BLaER1 treated with 17β-estradiol and CSF1 and Interleukin-3, amounts not matched to agents 10 nM and 100 nM (cell line): ENCODE measurements around the gene SPIN1.

ENCODE experiments used
- H3K27ac ChIP-seq, 11 experiments: shearing (Covaris generic); formaldehyde crosslinking; 2 replicates each; pipeline ENCODE4 v1.8.1; 2022
- H3K27me3 ChIP-seq, 11 experiments: shearing (Covaris generic); formaldehyde crosslinking; 2 replicates each; pipeline ENCODE4 v1.8.1; 2022
- H3K36me3 ChIP-seq, 11 experiments: shearing (Covaris generic); formaldehyde crosslinking; 2 replicates each; pipeline ENCODE4 v1.8.1; 2022
- H3K4me1 ChIP-seq, 10 experiments: shearing (Covaris generic); formaldehyde crosslinking; 2 replicates each; pipeline ENCODE4 v1.8.1; 2022
- H3K4me2 ChIP-seq, 11 experiments: shearing (Covaris generic); formaldehyde crosslinking; 2 replicates each; pipeline ENCODE4 v1.8.1; 2022
- H3K4me3 ChIP-seq, 10 experiments: shearing (Covaris generic); formaldehyde crosslinking; 2 replicates each; pipeline ENCODE4 v1.8.1; 2022
- H3K9ac ChIP-seq, 11 experiments: shearing (Covaris generic); formaldehyde crosslinking; 2 replicates each; pipeline ENCODE4 v1.8.1; 2022
- H3K9me3 ChIP-seq, 11 experiments: shearing (Covaris generic); formaldehyde crosslinking; replicated peaks in 1 of 11; 2 replicates each; pipeline ENCODE4 v1.8.1; 2022
- H4K20me1 ChIP-seq, 11 experiments: shearing (Covaris generic); formaldehyde crosslinking; 2 replicates each; pipeline ENCODE4 v1.8.1; 2022
- Cebpa-rat ChIP-seq, 11 experiments: shearing (Covaris generic); IDR thresholded peaks; 2 replicates each; pipeline ENCODE4 v1.8.1; 2022

Gene SPIN1

DNA sequence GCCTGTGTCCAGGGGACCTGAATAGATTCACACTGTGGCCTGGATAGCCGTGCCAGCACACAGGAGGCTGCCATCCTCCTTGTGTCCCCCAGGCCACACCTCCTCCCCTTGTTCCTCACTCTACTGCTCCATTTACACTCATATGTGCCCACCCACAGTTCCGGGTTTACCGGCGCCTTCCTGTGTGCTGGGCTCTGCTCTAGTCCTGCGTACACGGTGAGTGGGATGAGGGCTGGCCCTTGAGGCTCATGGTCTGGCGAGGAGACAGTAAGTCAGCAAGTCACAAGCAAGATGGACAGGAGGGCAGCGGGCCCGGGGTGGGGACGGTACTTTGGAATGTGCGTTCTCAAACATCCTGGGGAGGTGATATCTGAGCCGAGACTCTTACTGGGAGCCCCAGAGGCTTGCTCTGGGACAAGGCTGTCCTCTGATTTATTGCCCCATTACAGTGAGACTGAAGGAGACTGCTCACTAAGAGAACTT, 114.3 kb downstream of the SPIN1 start:
- Histone ChIP-seq H3K9ac (no peak overlapping the region), H3K4me3 (no peak overlapping the region), H3K27ac (no peak overlapping the region), H3K4me2 (no peak overlapping the region), H3K9me3 (no peaks in the 10 kb centered on the region), H3K36me3 (no peaks in the 10 kb centered on the region), H4K20me1 (no peaks in the 10 kb centered on the region), H3K27me3 (no peaks in the 10 kb centered on the region), H3K4me1 (peaks cover 0 to 6% (median 0%) of the 10 kb centered on the region in 10 experiments; a peak in 1 of 20 replicates)
- no peak for TF ChIP-seq Cebpa-rat (IDR thresholded peaks at IDR 0.05)

DNA sequence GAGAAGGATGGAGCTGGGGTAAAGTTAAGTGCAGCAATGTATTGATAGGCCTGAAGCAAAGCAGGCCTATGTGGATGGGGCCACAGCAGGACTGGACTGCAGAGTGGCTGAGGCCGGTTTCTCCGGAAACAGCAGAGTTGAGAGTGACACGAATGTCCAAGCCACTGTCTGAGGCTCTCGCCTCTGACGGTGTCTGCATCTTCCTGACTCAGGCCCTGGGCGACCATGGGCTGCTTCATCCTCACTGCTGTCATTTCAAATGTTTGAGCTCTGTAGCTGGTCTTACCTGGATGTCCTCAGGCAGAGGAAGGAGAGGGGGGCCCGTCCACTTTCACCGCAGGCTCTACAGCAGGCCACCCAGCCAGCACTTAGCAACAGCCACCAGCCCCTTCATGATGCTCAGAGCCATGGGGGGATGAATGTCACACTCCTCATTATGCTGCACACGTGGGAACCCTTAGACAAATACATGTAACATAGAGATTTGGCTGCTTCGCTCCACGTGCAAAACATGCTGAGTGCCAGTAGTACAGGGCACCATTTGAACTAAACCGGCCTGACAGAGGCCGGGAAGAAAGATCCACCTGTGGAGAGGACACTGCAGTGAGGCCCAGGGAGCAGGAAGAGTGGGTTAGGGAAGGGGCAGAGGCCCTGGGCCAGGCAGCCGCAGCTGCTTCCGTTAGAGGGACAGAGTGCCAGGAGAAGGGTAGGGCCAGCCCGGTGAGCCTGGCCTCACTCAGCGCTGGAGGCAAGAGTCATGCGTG, 115.0 kb downstream of the SPIN1 start:
- Histone ChIP-seq H3K9ac (no peak overlapping the region), H3K27ac (no peak overlapping the region), H4K20me1 (no peaks in the 10 kb centered on the region), H3K9me3 (peaks cover 0 to 3% (median 0%) of the 10 kb centered on the region in 11 experiments; a peak in 1 of 22 replicates), H3K4me3 (no peak overlapping the region), H3K36me3 (no peaks in the 10 kb centered on the region), H3K27me3 (no peaks in the 10 kb centered on the region), H3K4me1 (peaks cover 0 to 6% (median 0%) of the 10 kb centered on the region in 10 experiments; a peak in 1 of 20 replicates), H3K4me2 (no peak overlapping the region)
- TF ChIP-seq Cebpa-rat (IDR thresholded peaks at IDR 0.05): no peak

DNA sequence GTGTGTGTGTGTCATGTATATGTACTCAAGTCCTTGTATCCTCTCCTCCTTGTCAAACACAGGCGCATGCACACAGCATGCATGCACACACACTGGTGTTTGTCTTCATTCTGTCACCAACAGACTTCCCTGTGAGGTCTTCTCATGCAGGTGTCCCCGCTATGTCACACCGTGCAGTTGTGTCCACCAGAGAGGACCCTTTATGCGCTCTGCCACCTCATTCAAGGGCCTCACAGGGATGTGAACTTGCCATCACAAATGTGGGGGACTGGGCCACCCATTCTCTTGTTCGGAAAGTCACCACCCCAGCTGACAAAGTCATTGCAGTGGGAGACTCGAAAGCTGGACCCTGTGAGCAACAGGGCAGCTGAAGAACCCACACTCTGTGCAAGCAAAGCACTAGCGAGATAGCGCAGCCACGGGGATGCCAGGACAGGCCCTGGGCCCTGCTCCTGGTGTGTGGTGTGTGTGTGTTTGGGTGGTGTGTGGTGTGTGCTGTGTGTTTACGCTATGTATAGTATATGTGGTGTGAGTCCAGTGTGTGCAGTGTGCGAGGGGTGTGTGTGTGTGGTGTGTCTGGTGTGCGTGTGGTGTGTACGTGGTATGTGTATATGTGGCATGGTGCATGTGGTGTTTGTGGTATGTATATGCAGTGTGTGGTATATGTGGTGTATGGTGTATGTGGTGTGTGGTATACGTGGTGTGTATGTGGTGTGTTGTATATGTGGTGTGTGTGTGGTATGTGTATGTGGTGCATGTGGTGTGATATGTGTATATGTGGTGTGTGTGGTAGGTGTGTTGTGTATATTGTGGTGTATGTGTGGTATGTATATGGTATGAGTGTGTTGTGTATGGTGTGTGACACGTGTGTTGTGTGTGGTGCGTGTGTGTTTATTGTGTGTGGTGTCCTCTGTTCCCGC, 115.9 kb downstream of the SPIN1 start:
- Histone ChIP-seq H3K9ac (no peak overlapping the region), H4K20me1 (no peaks in the 10 kb centered on the region), H3K36me3 (no peaks in the 10 kb centered on the region), H3K9me3 (peaks cover 0 to 11% (median 3%) of the 10 kb centered on the region in 11 experiments; a peak in 5 of 22 replicates), H3K4me2 (no peak overlapping the region), H3K4me3 (no peak overlapping the region), H3K4me1 (peaks cover 0 to 6% (median 0%) of the 10 kb centered on the region in 10 experiments; a peak in 1 of 20 replicates), H3K27me3 (no peaks in the 10 kb centered on the region), H3K27ac (no peak overlapping the region)
- no peak for TF ChIP-seq Cebpa-rat (IDR thresholded peaks at IDR 0.05)

DNA sequence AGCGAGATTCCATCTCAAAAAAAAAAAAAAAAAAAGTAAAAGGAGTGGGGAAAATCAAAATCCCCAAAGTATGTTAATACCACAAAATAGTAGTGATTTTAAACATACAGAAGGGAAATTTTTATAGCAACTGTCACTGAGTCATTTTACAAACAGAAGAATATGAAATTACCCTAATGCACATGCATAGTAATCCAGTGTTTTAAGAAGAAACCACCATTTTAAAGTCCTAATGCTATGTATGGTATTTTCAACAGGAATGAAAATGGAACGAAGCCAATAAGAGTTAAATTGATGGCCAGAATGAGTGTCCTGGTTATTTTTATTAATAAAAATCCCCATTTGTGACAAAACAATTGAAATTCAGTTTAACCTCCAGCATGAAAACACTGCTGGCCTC, 120.1 kb downstream of the SPIN1 start:
- H3K27ac ChIP-seq: no peak overlapping the region
- no peaks in the 10 kb centered on the region for H3K4me1 ChIP-seq
- no peak overlapping the region for H3K4me3 ChIP-seq
- no peak overlapping the region for H3K4me2 ChIP-seq
- H3K27me3 ChIP-seq: no peaks in the 10 kb centered on the region
- H3K9ac ChIP-seq: no peak overlapping the region
- H3K36me3 ChIP-seq: no peaks in the 10 kb centered on the region
- H3K9me3 ChIP-seq: peaks cover 0 to 14% (median 3%) of the 10 kb centered on the region in 11 experiments; a peak in 5 of 22 replicates
- TF ChIP-seq Cebpa-rat (IDR thresholded peaks at IDR 0.05): no peak
- no peaks in the 10 kb centered on the region for H4K20me1 ChIP-seq

DNA sequence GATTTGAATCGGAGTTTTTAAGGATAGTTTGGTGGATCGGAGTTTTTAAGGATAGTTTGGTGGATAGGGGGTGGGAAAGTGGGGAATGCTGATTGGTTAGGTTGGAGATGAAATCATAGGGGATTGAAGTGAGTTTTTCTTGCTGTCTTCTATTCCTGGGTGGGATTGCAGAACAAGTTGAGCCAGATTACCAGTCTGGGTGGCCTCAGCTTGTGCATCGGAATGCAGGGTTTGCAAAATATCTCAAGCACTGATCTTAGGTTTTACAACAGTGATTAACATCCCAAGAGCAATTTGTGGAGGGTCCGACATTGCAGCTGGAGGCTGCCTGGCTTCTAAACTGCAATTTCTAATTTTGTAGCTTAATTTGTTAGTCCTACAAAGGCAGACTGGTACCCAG, 123.7 kb downstream of the SPIN1 start:
- Histone ChIP-seq H3K4me1 (0 out of 20 replicates have a peak, but pooled peaks cover 0 to 3% (median 0%) of the 10 kb centered on the region in 10 experiments), H3K9me3 (peaks cover 0 to 23% (median 4%) of the 10 kb centered on the region in 11 experiments; a peak in 6 of 22 replicates), H3K4me3 (no peak overlapping the region), H3K27ac (no peak overlapping the region), H4K20me1 (no peaks in the 10 kb centered on the region), H3K9ac (no peak overlapping the region), H3K4me2 (no peak overlapping the region), H3K27me3 (no peaks in the 10 kb centered on the region), H3K36me3 (no peaks in the 10 kb centered on the region)
- TF ChIP-seq Cebpa-rat (IDR thresholded peaks at IDR 0.05): no peak

DNA sequence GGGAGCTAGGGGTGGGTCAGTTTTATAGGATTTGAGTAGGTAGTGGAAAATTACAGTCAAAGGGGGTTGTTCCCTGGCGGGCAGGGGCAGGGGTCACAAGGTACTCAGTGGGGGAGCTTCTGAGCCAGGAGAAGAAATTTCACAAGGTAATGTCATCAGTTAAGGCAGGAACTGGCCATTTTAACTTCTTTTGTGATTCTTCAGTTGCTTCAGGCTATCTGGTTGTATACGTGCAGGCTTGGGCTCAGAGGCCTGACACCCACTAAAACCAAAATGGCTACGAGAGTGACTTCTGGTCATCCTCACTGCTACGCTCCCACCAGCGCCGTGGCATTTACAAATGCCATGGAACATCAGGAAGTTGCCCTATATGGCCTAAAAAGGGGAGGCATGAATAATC, 126.0 kb downstream of the SPIN1 start:
- H4K20me1 ChIP-seq: no peaks in the 10 kb centered on the region
- H3K9me3 ChIP-seq: peaks cover 0 to 10% (median 0%) of the 10 kb centered on the region in 11 experiments; a peak in 4 of 22 replicates
- H3K4me3 ChIP-seq: no peak overlapping the region
- peaks cover 0 to 4% (median 0%) of the 10 kb centered on the region in 10 experiments; a peak in 1 of 20 replicates for H3K4me1 ChIP-seq
- H3K27me3 ChIP-seq: no peaks in the 10 kb centered on the region
- TF ChIP-seq Cebpa-rat (IDR thresholded peaks at IDR 0.05): no peak
- H3K4me2 ChIP-seq: no peak overlapping the region
- H3K27ac ChIP-seq: no peak overlapping the region
- H3K36me3 ChIP-seq: no peaks in the 10 kb centered on the region
- no peak overlapping the region for H3K9ac ChIP-seq

DNA sequence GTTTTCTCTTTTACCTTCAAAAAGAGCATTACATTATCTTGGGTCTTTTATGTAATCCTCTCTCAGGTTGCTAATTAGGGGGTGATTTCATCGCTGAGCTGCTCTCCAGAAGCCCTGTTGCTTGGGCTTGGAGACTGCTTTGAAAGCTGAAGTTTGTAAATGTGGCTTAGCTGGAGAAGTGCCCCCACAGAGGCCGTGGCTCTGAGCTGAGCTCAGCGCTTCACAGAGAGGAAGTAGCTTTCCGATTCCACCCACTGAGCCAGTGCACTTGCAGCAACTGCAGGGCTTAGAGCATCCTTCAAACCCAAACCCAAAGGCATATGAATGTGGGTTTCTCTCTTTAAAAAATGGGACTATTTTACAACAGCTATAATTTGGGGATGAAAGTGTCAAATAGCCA, 133.1 kb downstream of the SPIN1 start:
- H4K20me1 ChIP-seq: no peaks in the 10 kb centered on the region
- TF ChIP-seq Cebpa-rat (IDR thresholded peaks at IDR 0.05): no peak
- no peaks in the 10 kb centered on the region for H3K36me3 ChIP-seq
- H3K4me2 ChIP-seq: peak overlapping the region in 2 of 11 experiments; percentile 25 to 27; a peak in 2 of 22 replicates
- no peak overlapping the region for H3K9ac ChIP-seq
- peaks cover 0 to 12% (median 4%) of the 10 kb centered on the region in 10 experiments; a peak in 6 of 20 replicates for H3K4me1 ChIP-seq
- H3K27me3 ChIP-seq: no peaks in the 10 kb centered on the region
- no peak overlapping the region for H3K4me3 ChIP-seq
- peaks cover 0 to 3% (median 0%) of the 10 kb centered on the region in 11 experiments; a peak in 1 of 22 replicates for H3K9me3 ChIP-seq
- no peak overlapping the region for H3K27ac ChIP-seq

DNA sequence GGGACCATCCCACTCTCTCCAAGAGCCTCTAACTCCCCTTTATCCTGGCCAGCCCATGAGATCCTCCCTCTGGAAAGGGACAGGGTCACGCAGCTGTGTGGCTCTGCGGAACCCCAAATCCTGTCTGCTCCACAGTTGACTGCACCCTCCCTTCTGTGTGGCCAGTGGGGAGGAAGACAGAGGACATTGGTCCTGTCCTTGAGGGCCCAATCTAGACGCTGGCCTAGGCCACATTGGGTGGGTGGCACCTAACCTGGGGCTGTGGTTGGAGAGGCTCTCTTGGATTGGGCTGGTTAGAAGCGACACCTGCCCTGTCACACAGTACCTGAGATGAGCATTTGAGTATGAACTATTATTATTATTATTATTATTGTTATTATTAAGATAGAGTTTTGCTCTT, 134.1 kb downstream of the SPIN1 start:
- Histone ChIP-seq H3K9me3 (no peaks in the 10 kb centered on the region; a peak in 1 of 22 replicates), H3K4me3 (no peak overlapping the region), H3K4me1 (peaks cover 0 to 12% (median 2%) of the 10 kb centered on the region in 10 experiments; a peak in 6 of 20 replicates), H3K27me3 (no peaks in the 10 kb centered on the region), H3K9ac (no peak overlapping the region), H3K4me2 (no peak overlapping the region), H4K20me1 (no peaks in the 10 kb centered on the region), H3K27ac (no peak overlapping the region), H3K36me3 (no peaks in the 10 kb centered on the region)
- no peak for TF ChIP-seq Cebpa-rat (IDR thresholded peaks at IDR 0.05)

DNA sequence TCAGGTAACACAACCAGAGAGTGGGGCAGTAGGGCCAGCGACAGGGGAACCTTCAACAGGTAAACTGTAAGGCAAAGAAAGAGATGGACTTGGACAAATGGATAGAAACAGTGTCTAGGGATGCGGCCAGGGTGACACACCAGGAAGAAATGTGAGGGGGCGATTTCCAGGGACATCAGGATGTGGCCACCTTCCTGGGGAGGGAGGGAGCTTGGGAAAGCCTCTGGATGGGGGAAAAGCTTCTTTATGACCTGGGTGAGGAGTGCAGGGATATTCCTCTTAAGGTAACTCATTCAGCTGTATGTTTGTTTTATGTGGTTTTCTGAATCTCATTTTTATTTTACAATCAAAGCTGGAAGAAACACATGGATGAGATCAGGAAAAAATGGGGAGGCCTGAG, 134.8 kb downstream of the SPIN1 start:
- H3K27me3 ChIP-seq: no peaks in the 10 kb centered on the region
- H3K4me1 ChIP-seq: peaks cover 0 to 12% (median under 1%) of the 10 kb centered on the region in 10 experiments; a peak in 6 of 20 replicates
- no peak overlapping the region for H3K9ac ChIP-seq
- no peak overlapping the region for H3K4me3 ChIP-seq
- no peaks in the 10 kb centered on the region for H4K20me1 ChIP-seq
- H3K4me2 ChIP-seq: no peak overlapping the region
- no peak overlapping the region for H3K27ac ChIP-seq
- no peak for TF ChIP-seq Cebpa-rat (IDR thresholded peaks at IDR 0.05)
- H3K36me3 ChIP-seq: no peaks in the 10 kb centered on the region
- H3K9me3 ChIP-seq: no peaks in the 10 kb centered on the region; a peak in 1 of 22 replicates
